Fibroblast of pulmonary artery (primary cell): ENCODE results near the gene SLC18B1.
A peak's percentile ranks its signal among the peaks of the same experiment; 100 is the strongest.

Experiments
- DNase-seq: peaks from one replicate; pipeline ENCODE4 v3.0.0-alpha.2; 2010; ENCODE audit warnings: low read depth
- H3K4me3 ChIP-seq: replicated peaks from 2 replicates; pipeline ENCODE4 v1.5.1; 2011; ENCODE audit warnings: low read depth, mild to moderate bottlenecking, control low read depth, low read length, moderate library complexity
- TF ChIP-seq, protein P1 (sequence below): IDR thresholded peaks from 2 replicates; pipeline ENCODE4 v1.5.1; 2011; ENCODE audit warnings: mild to moderate bottlenecking, control low read depth, low read length, inconsistent platforms; ENCODE audit errors: missing control alignments

The SLC18B1 gene

DNA sequence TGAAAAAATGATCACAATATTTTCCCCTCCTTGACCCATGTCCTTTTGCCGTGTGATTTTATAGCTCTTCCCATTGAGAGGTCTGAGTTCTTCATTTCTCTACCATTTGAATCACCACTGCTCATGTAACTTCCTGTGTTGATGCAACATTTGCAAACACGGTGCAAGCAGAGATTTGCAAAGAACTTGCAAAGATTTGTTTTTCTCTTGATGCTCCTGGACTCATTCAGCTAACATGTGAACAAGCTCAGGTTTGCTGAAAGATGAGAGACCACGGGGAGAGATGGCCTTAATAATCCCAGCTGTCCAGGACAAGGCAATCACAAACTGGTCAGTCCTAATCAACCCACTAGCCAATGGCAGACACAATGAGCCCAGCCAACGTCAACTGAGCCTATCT, 49.3 kb downstream of the SLC18B1 start:
- TF ChIP-seq, protein P1, sequence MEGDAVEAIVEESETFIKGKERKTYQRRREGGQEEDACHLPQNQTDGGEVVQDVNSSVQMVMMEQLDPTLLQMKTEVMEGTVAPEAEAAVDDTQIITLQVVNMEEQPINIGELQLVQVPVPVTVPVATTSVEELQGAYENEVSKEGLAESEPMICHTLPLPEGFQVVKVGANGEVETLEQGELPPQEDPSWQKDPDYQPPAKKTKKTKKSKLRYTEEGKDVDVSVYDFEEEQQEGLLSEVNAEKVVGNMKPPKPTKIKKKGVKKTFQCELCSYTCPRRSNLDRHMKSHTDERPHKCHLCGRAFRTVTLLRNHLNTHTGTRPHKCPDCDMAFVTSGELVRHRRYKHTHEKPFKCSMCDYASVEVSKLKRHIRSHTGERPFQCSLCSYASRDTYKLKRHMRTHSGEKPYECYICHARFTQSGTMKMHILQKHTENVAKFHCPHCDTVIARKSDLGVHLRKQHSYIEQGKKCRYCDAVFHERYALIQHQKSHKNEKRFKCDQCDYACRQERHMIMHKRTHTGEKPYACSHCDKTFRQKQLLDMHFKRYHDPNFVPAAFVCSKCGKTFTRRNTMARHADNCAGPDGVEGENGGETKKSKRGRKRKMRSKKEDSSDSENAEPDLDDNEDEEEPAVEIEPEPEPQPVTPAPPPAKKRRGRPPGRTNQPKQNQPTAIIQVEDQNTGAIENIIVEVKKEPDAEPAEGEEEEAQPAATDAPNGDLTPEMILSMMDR: no peak
- peak; percentile 51 for DNase-seq
- no peak overlapping the region for H3K4me3 ChIP-seq

DNA sequence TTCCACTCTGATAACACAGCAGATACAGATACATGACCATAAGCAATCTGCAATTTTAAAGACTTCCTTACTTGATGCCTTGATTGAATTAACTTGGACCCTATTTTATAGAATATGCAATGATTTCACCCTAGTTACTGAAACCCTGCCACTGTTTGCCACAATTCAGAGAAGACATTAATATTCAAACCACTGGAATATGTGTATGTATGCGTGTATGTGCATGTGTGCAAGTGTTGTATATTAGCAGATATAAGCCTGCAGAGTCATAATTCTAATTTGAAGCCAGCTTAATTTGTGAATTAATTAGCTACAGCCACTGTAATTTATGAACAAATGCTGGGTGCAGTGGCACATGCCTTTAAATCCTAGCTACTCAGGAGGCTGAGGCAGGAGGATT, 50.0 kb downstream of the SLC18B1 start:
- TF ChIP-seq, protein P1: no peak
- no peak for DNase-seq

GRCh38 chr6:132746048-132746447, 52.4 kb downstream of the SLC18B1 start:
- no peak overlapping the region for H3K4me3 ChIP-seq
- DNase-seq: no peak

More for the DNA sequence above, 50.0 kb downstream of the SLC18B1 start:
- H3K4me3 ChIP-seq: no peak overlapping the region

DNA sequence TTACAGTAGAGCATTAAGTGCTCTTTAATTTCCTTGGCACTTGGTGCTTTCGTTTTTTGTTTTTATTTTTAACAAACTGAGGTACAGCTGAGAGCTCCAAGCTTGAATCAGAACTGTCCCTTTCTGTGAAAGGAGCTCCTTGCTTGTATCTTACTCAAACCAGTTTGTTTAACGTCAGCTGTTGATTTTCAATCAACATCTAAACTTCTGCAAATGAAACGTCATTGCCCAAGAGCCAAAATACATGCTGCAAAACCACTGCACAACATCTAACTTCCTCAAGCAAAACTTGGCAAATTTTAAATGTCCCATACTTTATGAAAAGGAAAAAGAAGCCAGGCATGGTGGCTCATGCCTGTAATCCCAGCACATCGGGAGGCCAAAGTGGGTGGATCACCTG, 55.9 kb downstream of the SLC18B1 start:
- DNase-seq: no peak
- no peak overlapping the region for H3K4me3 ChIP-seq
- TF ChIP-seq, protein P1: no peak

More at GRCh38 chr6:132746048-132746447, 52.4 kb downstream of the SLC18B1 start:
- TF ChIP-seq, protein P1: no peak

DNA sequence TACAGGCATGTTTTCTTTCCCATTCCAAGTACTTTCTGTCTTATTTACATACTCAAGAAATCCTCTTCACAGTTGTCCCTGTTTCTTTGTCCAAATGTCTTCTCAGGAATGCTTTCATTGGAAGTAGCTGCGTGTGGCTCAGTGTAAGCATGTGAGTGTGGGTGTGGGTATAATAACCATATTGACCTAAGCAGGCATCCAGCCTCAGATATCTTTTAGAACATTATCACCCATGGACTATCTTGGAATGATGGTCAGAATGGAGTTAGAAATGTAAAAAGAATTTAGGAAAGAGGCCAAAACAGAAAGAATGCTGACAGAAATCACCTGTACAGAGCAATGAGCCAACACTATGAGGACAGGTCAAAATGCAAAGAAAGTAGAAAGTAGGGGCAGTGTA, 57.2 kb downstream of the SLC18B1 start:
- TF ChIP-seq, protein P1: no peak
- DNase-seq: no peak
- no peak overlapping the region for H3K4me3 ChIP-seq

DNA sequence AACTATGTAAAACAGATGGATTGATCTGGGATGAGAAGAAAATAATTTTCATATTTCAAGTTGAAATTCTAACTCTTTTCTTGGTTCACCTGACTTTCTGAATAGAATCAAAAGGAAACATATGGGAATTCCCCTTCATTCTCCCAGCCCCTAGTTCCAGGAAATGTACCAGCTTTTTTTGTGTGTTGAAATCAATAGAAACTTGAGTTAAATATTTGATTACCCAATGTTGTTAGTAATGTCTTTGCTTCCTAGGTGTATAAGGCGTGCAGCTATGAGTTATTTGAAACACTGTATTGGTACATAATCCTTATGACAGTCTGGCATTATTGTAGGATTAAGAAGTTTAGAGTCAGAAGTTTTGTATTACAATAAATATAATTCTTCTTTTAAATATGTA, 62.2 kb downstream of the SLC18B1 start:
- TF ChIP-seq, protein P1: no peak
- DNase-seq: peak; percentile 74
- H3K4me3 ChIP-seq: no peak overlapping the region

- DNase-seq: peak; percentile 89
- TF ChIP-seq, protein P1: peak; percentile 50
- no peak overlapping the region for H3K4me3 ChIP-seq
Measured at GRCh38 chr6:132734694-132735236, 63.7 kb downstream of the SLC18B1 start.
